NB4 (cell line): Measurements from ENCODE around the gene PRKD2.
"Not testable (repeated sequence)": the region's sequence is repeated elsewhere in the genome, so short reads cannot be mapped to it uniquely, and the experiment has no call there.

Experiments
- DNase-seq: peaks from one replicate; pipeline ENCODE4 v3.0.0; 2010; ENCODE audit warnings: low read depth
- H3K4me3 ChIP-seq: one replicate; pipeline ENCODE4 v1.5.1; 2011; ENCODE audit warnings: mild to moderate bottlenecking, low read depth, low read length, moderate library complexity
- MAX ChIP-seq: IDR thresholded peaks from 2 replicates; pipeline ENCODE4 v1.6.1; 2011; ENCODE audit warnings: low read depth, low read length
- MYC ChIP-seq: IDR thresholded peaks from 2 replicates; pipeline ENCODE4 v1.6.1; 2011; ENCODE audit warnings: low read depth, low read length
- POLR2A ChIP-seq: IDR thresholded peaks from 2 replicates; pipeline ENCODE4 v1.6.1; 2011; ENCODE audit warnings: mild to moderate bottlenecking; ENCODE audit not compliant: insufficient read length; ENCODE audit errors: extremely low read depth
- TF ChIP-seq, protein P1 (sequence below): IDR thresholded peaks from one replicate; pipeline ENCODE4 v1.5.1; 2012; ENCODE audit warnings: low read depth, low read length

The PRKD2 gene

DNA sequence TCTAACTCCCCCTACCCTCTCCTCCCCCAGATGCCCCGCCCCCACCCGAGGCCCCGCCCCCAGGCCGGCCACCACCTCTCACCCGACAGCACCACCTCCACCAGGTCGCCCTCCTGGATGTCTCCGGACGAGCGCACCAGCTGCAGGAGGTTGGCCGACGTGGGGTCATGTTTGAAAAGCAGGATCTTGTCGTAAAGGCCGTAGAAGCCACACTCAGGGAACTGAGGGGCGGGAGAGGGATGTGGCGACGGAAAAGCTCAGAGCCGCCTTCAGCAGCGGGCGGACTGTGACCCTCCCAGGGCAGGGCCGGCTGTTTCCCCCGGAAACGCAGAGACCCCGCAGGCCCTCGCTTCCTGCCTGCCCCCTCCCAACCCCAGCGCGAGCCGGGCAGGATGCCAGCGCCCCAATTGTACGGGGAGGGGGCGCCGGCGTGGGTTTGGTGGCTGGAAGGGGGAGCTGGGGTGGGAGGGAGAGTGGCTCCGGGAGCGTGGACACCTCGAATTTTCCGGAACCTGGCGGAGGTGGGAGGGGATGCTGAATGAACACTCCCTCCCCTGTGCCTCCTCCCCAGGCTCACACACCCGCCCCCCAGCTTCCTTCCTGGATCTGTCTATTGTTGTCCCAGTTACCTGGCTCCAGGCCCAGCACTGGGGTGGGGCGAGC, 3.0 kb downstream of the PRKD2 start:
- no peak overlapping the region for H3K4me3 ChIP-seq
- no peak for DNase-seq
- TF ChIP-seq POLR2A (no peak), MYC (no peak), MAX (no peak)
- TF ChIP-seq, protein P1, sequence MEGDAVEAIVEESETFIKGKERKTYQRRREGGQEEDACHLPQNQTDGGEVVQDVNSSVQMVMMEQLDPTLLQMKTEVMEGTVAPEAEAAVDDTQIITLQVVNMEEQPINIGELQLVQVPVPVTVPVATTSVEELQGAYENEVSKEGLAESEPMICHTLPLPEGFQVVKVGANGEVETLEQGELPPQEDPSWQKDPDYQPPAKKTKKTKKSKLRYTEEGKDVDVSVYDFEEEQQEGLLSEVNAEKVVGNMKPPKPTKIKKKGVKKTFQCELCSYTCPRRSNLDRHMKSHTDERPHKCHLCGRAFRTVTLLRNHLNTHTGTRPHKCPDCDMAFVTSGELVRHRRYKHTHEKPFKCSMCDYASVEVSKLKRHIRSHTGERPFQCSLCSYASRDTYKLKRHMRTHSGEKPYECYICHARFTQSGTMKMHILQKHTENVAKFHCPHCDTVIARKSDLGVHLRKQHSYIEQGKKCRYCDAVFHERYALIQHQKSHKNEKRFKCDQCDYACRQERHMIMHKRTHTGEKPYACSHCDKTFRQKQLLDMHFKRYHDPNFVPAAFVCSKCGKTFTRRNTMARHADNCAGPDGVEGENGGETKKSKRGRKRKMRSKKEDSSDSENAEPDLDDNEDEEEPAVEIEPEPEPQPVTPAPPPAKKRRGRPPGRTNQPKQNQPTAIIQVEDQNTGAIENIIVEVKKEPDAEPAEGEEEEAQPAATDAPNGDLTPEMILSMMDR = no peak

GRCh38 chr19:46712768-46713338, 4.1 kb downstream of the PRKD2 start:
- not testable (repeated sequence) for H3K4me3 ChIP-seq, DNase-seq

DNA sequence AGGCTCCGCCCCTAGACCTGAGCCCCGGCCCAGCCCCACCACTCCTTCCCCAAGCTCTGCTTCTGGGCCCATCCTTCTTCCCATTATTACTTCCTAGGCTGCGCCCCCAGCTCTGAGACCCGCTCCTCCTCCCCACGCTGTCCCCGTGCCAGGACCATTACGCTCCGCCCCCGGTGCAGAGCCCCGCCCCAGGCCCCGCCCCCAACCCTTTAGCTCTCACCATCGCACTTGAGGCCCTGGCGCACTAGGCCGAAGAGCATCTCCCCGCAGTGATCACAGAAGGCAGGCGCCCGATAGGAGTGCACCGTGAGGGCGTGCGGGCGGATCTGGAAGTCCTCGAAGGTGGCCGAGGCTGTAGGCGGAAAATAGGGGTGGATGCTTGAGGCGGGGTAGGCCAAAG, 6.2 kb downstream of the PRKD2 start:
- DNase-seq = peak; percentile 43
- H3K4me3 ChIP-seq = no peak overlapping the region
- TF ChIP-seq MYC (no peak), POLR2A (no peak), MAX (no peak)
- TF ChIP-seq, protein P1 = no peak

GRCh38 chr19:46704379-46705076, 12.4 kb downstream of the PRKD2 start:
- peak; percentile 88 for DNase-seq
- TF ChIP-seq, protein P1 = peak; percentile 100
- TF ChIP-seq MAX (peak; percentile 51), MYC (no peak)
- H3K4me3 ChIP-seq = no peak overlapping the region

DNA sequence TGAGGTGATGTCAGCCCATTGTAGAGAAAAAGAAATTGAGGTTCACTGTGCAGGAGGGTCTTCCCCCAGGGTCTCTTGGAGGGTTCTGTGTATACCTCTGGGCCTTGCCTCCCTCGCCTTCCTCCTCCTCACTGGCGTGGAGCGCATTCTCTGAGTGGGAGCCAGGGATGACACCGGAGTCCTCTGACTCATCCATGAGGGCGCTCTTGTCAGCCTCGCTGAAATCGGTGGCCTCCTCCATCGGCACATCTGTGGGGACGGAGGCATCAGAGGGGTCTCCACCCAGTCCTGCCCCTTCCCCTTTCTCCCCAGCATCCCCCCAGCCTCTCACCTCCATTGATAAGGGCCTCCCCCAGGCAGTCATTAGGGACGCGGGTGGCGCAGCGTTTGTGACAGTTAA, 16.2 kb downstream of the PRKD2 start:
- TF ChIP-seq, protein P1 = no peak
- TF ChIP-seq MYC (no peak), POLR2A (no peak), MAX (no peak)
- H3K4me3 ChIP-seq = no peak overlapping the region
- no peak for DNase-seq

GRCh38 chr19:46698395-46699321, 18.3 kb downstream of the PRKD2 start:
- DNase-seq = peak; percentile 56
- H3K4me3 ChIP-seq = no peak overlapping the region
- TF ChIP-seq MYC (no peak), MAX (no peak), POLR2A (no peak)
- TF ChIP-seq, protein P1 = no peak
